Endothelial cell of umbilical vein (primary cell): ENCODE measurements around the gene MZB1. TPM values are rescaled to one million over a fixed set of nuclear protein-coding genes. Genes with fewer than 3 reads are reported as not detected.

Source experiments
- BruUV-seq: library from RNA; stranded (reverse); fragments of 400-500 nt; replicated peaks from 2 replicates; lab custom pipeline; 2021; lab: Mats Ljungman, UMichigan
- CTCF ChIA-PET: fragments of 300-600, 350-600 bp; sonication (Branson Sonifier 250); formaldehyde crosslinking; loops from one replicate; lab custom pipeline; 2021; ENCODE audit warnings: antibody characterized with exemption, inconsistent platforms; lab: Charles Lee
- POLR2A ChIA-PET: fragments of 300-600, 350-600 bp; sonication (Branson Sonifier 250); formaldehyde crosslinking; loops from one replicate; lab custom pipeline; 2021; ENCODE audit warnings: antibody characterized with exemption, inconsistent platforms; lab: Charles Lee
- DNase-seq: peaks from one replicate; pipeline ENCODE4 v3.0.0-alpha.2; 2011; ENCODE audit warnings: low read depth, low spot score
- FAIRE-seq: peaks from 2 replicates; lab custom pipeline; 2011; peaks lifted over from hg19 to GRCh38; lab: Jason Lieb, UNC
- H2AFZ ChIP-seq: 2 replicates; pipeline ENCODE4 v1.6.0; 2012; ENCODE audit warnings: low read depth, low read length, control low read depth, inconsistent platforms
- H3K27ac ChIP-seq: 2 replicates; pipeline ENCODE4 v1.5.1; 2011; ENCODE audit warnings: low read depth, mild to moderate bottlenecking, control low read depth, low read length, moderate library complexity; ENCODE audit not compliant: insufficient read depth
- H3K27me3 ChIP-seq, 2 experiments: 2 replicates each; pipeline versions ENCODE4 v1.6.0 to v1.6.1; 2011; ENCODE audit warnings: low read length in 2 of 2, mixed read lengths in 1 of 2; ENCODE audit not compliant: control insufficient read depth in 2 of 2, insufficient read depth in 2 of 2
- H3K36me3 ChIP-seq, 2 experiments: 2 replicates in 1 of 2; 3 replicates in 1 of 2; pipeline ENCODE4 v1.5.1; 2011; ENCODE audit warnings: low read length in 2 of 2, mild to moderate bottlenecking in 1 of 2, moderate library complexity in 1 of 2; ENCODE audit not compliant: control insufficient read depth in 2 of 2, insufficient read depth in 2 of 2; ENCODE audit errors: extremely low read depth in 1 of 2
- H3K4me1 ChIP-seq: 3 replicates; pipeline ENCODE4 v1.5.1; 2011; ENCODE audit warnings: mild to moderate bottlenecking, low read length; ENCODE audit not compliant: control insufficient read depth, insufficient read depth; ENCODE audit errors: extremely low read depth
- H3K4me2 ChIP-seq: 2 replicates; pipeline ENCODE4 v1.6.1; 2011; ENCODE audit warnings: low read length, control low read depth, mixed read lengths; ENCODE audit not compliant: insufficient read depth
- H3K4me3 ChIP-seq, 3 experiments: fragments of 200-600 bp in 1 of 3; sonication (generic), shearing (Covaris generic) in 1 of 3; replicated peaks in 1 of 3; 2 replicates each; pipeline ENCODE4 v1.5.1; 2011 to 2016; ENCODE audit warnings: control low read depth in 3 of 3, low read length in 3 of 3, mild to moderate bottlenecking in 2 of 3, inconsistent platforms in 1 of 3, low read depth in 1 of 3, moderate library complexity in 1 of 3; ENCODE audit not compliant: insufficient read depth in 1 of 3
- H3K79me2 ChIP-seq: 2 replicates; pipeline ENCODE4 v1.6.0; 2012; ENCODE audit warnings: low read length, inconsistent platforms; ENCODE audit not compliant: control insufficient read depth, insufficient read depth
- H3K9ac ChIP-seq: replicated peaks from 2 replicates; pipeline ENCODE3; 2011; ENCODE audit warnings: low read length, control low read depth; ENCODE audit not compliant: insufficient read depth; ENCODE audit errors: extremely low read depth
- H3K9me1 ChIP-seq: replicated peaks from 3 replicates; pipeline ENCODE4 v1.6.0; 2011; ENCODE audit warnings: mild to moderate bottlenecking, low read length; ENCODE audit not compliant: control insufficient read depth, insufficient read depth; ENCODE audit errors: extremely low read depth
- H3K9me3 ChIP-seq: replicated peaks from 2 replicates; pipeline ENCODE4 v1.5.1; 2012; ENCODE audit warnings: low read length, inconsistent platforms; ENCODE audit not compliant: control insufficient read depth, insufficient read depth
- H4K20me1 ChIP-seq: replicated peaks from 2 replicates; pipeline ENCODE3; 2011; ENCODE audit warnings: mild to moderate bottlenecking, low read length; ENCODE audit not compliant: control insufficient read depth, insufficient read depth; ENCODE audit errors: extremely low read depth
- CTCF ChIP-seq, 2 donors: IDR thresholded peaks; 1 replicate in 1 of 2; 2 replicates in 1 of 2; pipeline ENCODE4 v1.5.1; 2011; ENCODE audit warnings: low read length in 2 of 2, mild to moderate bottlenecking in 2 of 2, moderate library complexity in 2 of 2, control low read depth in 1 of 2, inconsistent platforms in 1 of 2, low read depth in 1 of 2; ENCODE audit not compliant: insufficient read depth in 1 of 2; ENCODE audit errors: extremely low read depth in 1 of 2
- EZH2 ChIP-seq: IDR thresholded peaks from 2 replicates; pipeline ENCODE4 v1.6.1; 2012; ENCODE audit warnings: borderline replicate concordance, low read depth, mild to moderate bottlenecking, moderate library complexity, low read length, inconsistent platforms; ENCODE audit not compliant: severe bottlenecking
- FOS ChIP-seq: IDR thresholded peaks from 2 replicates; pipeline ENCODE4 v1.6.1; 2011; ENCODE audit warnings: mild to moderate bottlenecking, low read length, moderate library complexity, borderline replicate concordance; ENCODE audit not compliant: insufficient read depth
- GATA2 ChIP-seq: IDR thresholded peaks from 2 replicates; pipeline ENCODE4 v1.7.0; 2011; ENCODE audit warnings: low read depth, mild to moderate bottlenecking, moderate library complexity, mixed read lengths, low read length; ENCODE audit not compliant: insufficient read length, insufficient read depth
- JUN ChIP-seq: IDR thresholded peaks from 2 replicates; pipeline ENCODE4 v1.6.1; 2011; ENCODE audit warnings: borderline replicate concordance, low read depth; ENCODE audit not compliant: insufficient read length, insufficient read depth
- MAX ChIP-seq: IDR thresholded peaks from 2 replicates; pipeline ENCODE4 v1.6.1; 2011; ENCODE audit not compliant: insufficient read depth, insufficient read length
- MYC ChIP-seq: IDR thresholded peaks from one replicate; pipeline ENCODE4 v1.6.1; 2011; ENCODE audit warnings: mild to moderate bottlenecking, low read depth, low read length
- POLR2A ChIP-seq: IDR thresholded peaks from 2 replicates; pipeline ENCODE4 v1.6.1; 2012; ENCODE audit warnings: low read depth, mild to moderate bottlenecking, control low read depth, low read length
- POLR2AphosphoS5 ChIP-seq: IDR thresholded peaks from 2 replicates; pipeline ENCODE4 v1.6.1; 2012; ENCODE audit warnings: low read depth, mild to moderate bottlenecking, control low read depth, low read length, moderate library complexity; ENCODE audit not compliant: insufficient read depth
- dilution Hi-C: fragments of 300-500 bp; cut with MboI; formaldehyde crosslinking; loops from one replicate; pipeline ENCODE4 v1.15.0; 2019; ENCODE audit warnings: low sequenced_read_pairs; ENCODE audit not compliant: extremely low pct_ligation_motif_present
- intact Hi-C: fragments of 100-400 bp; cut with micrococcal nuclease; formaldehyde crosslinking; loops from one replicate; pipeline ENCODE4 v1.10.0; 2022
- polyA plus RNA-seq, 4 experiments: library from polyadenylated mRNA; depleted of rRNA in 3 of 4; stranded (reverse) in 3 of 4; unstranded in 1 of 4; fragments of >200 nt; gene quantifications; 2 replicates each; pipeline versions ENCODE4 v1.2.1 to v1.2.3, GENCODE V29; 2011 to 2012; ENCODE audit warnings: missing spikeins in 1 of 4
- total RNA-seq: library from RNA; stranded (reverse); gene quantifications from 2 replicates; pipeline ENCODE4 v1.2.3, GENCODE V29; 2021

The MZB1 gene
- total and polyA plus RNA-seq, 2 donors (not counting 3 experiments of a cell fraction or from before 2014, with no cell fraction given) = not detected

GRCh38 chr5:139341187-139341688 is 48.5 kb downstream of the MZB1 start:
- no peak for DNase-seq
- intact Hi-C loops = no loop called here
- no TSS peak for BruUV-seq
- H3K4me2 ChIP-seq = peak overlapping the region; percentile 88
- peaks cover 7% of the 10 kb centered on the region for H3K4me1 ChIP-seq
- FAIRE-seq = no peak
- H4K20me1 ChIP-seq = no peaks in the 10 kb centered on the region
- peak overlapping the region; percentile 22 for H3K9ac ChIP-seq
- H2AFZ ChIP-seq = peak overlapping the region; percentile 52
- no peaks in the 10 kb centered on the region for H3K36me3 ChIP-seq
- H3K4me3 ChIP-seq = peak overlapping the region; percentile 5 to 98 (median 57)
- ChIA-PET CTCF (interaction anchor here (0.7 to 2.0 kb wide), 7 partner anchors 9 to 762 kb away, joined by 3 to 12 read pairs (median 4); partner anchors contain the start of gene MATR3), POLR2A (interaction anchor here (1.1 to 2.6 kb wide), 3 partner anchors 10 to 48 kb away, joined by 4 to 17 read pairs (median 4); partner anchors contain the start of gene MATR3)
- no peak overlapping the region for H3K27ac ChIP-seq
- peaks cover 38% of the 10 kb centered on the region for H3K79me2 ChIP-seq
- dilution Hi-C loops = no loop called here
- no peaks in the 10 kb centered on the region for H3K9me3 ChIP-seq
- H3K27me3 ChIP-seq = no peaks in the 10 kb centered on the region
- TF ChIP-seq JUN = no peak
- no peaks in the 10 kb centered on the region for H3K9me1 ChIP-seq

- POLR2A ChIA-PET = interaction anchor here (1.2 to 2.6 kb wide), 2 partner anchors 10 to 46 kb away, joined by 3 to 17 read pairs; partner anchors contain the start of gene MATR3
- peaks cover 28% of the 10 kb centered on the region for H3K79me2 ChIP-seq
- no TSS peak for BruUV-seq
- H3K9me3 ChIP-seq = no peaks in the 10 kb centered on the region
- no peaks in the 10 kb centered on the region for H3K27me3 ChIP-seq
- dilution Hi-C loops (no loop called here), intact Hi-C loops (no loop called here)
- no peak overlapping the region for H2AFZ ChIP-seq
- H3K9ac ChIP-seq = no peak overlapping the region
- H3K27ac ChIP-seq = no peak overlapping the region
- H3K4me3 ChIP-seq = no peak overlapping the region
- H3K9me1 ChIP-seq = no peaks in the 10 kb centered on the region
- no peak for FAIRE-seq
- TF ChIP-seq GATA2 = no peak
- no peak for TF ChIP-seq POLR2AphosphoS5
- TF ChIP-seq JUN = no peak
- TF ChIP-seq MYC = no peak
- TF ChIP-seq FOS = no peak
- TF ChIP-seq POLR2A = no peak
- TF ChIP-seq CTCF (IDR thresholded peaks at IDR 0.05; ENCODE audit: extremely low read depth in 1 of 2, insufficient read depth in 1 of 2, low read depth in 1 of 2, low read length in 2 of 2) = no peak
- no peak for TF ChIP-seq MAX
- no peak for TF ChIP-seq EZH2
- H3K4me2 ChIP-seq = no peak overlapping the region
- H3K4me1 ChIP-seq = peaks cover 7% of the 10 kb centered on the region
- H4K20me1 ChIP-seq = no peaks in the 10 kb centered on the region
- CTCF ChIA-PET = interaction anchor here (0.9 kb wide), 1 partner anchor 8 kb away, joined by 3 read pairs; no protein-coding TSS in a partner anchor
- H3K36me3 ChIP-seq = no peaks in the 10 kb centered on the region
- no peak for DNase-seq
These were observed 49.7 kb downstream of the MZB1 start for GRCh38 chr5:139340051-139340450.
